Effector memory CD4-positive, alpha-beta T cell (primary cell): Measurements from ENCODE around the gene ZIC2.

Experiments used
- DNase-seq, 3 donors: peaks; one replicate each; pipeline ENCODE4 v3.0.0-alpha.2; 2020
- H3K27ac ChIP-seq: 2 replicates; pipeline ENCODE4 v1.7.0; 2013; ENCODE audit warnings: mild to moderate bottlenecking, low read length, moderate library complexity; ENCODE audit not compliant: insufficient read depth, poor library complexity, severe bottlenecking
- H3K27me3 ChIP-seq: replicated peaks from 2 replicates; pipeline ENCODE4 v1.7.0; 2013; ENCODE audit warnings: mild to moderate bottlenecking, low read length; ENCODE audit not compliant: insufficient read depth, control insufficient read depth, poor library complexity, severe bottlenecking
- H3K36me3 ChIP-seq: 2 replicates; pipeline ENCODE4 v1.7.0; 2013; ENCODE audit warnings: mild to moderate bottlenecking, low read length, moderate library complexity; ENCODE audit not compliant: control insufficient read depth, insufficient read depth
- H3K4me1 ChIP-seq: 2 replicates; pipeline ENCODE4 v1.7.0; 2013; ENCODE audit warnings: low read length, mild to moderate bottlenecking; ENCODE audit not compliant: control insufficient read depth, insufficient read depth, poor library complexity, severe bottlenecking
- H3K4me3 ChIP-seq: 2 replicates; pipeline ENCODE4 v1.7.0; 2013; ENCODE audit warnings: low read length, low read depth, mild to moderate bottlenecking; ENCODE audit not compliant: insufficient read depth, poor library complexity, severe bottlenecking
- H3K9me3 ChIP-seq: 2 replicates; pipeline ENCODE4 v1.7.0; 2013; ENCODE audit warnings: mild to moderate bottlenecking, low read length, moderate library complexity; ENCODE audit not compliant: control insufficient read depth

ZIC2 gene

DNA sequence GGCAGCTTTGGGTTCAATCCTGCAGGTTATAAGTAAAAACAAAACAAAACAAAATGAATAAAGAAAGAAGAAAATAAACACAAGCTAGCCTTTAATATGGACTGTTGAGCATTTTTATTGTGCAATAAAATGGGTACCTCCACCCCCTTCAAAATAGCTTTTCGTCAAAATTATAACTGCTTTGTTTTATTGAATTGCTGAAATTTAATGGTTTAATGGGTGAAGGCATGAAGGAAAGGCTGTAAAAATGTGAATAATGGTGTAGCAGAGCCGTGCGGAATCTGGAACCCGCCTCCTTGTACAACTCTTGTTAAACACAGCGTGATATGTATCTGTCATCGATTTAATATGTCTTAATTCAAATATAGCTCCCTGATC is 7.8 kb upstream of the ZIC2 start:
- Histone ChIP-seq H3K9me3 (peaks cover 5% of the 10 kb centered on the region), H3K4me1 (peaks cover 25% of the 10 kb centered on the region), H3K36me3 (no peaks in the 10 kb centered on the region), H3K27ac (no peak overlapping the region), H3K27me3 (peaks cover 91% of the 10 kb centered on the region), H3K4me3 (no peak overlapping the region)
- DNase-seq = no peak

DNA sequence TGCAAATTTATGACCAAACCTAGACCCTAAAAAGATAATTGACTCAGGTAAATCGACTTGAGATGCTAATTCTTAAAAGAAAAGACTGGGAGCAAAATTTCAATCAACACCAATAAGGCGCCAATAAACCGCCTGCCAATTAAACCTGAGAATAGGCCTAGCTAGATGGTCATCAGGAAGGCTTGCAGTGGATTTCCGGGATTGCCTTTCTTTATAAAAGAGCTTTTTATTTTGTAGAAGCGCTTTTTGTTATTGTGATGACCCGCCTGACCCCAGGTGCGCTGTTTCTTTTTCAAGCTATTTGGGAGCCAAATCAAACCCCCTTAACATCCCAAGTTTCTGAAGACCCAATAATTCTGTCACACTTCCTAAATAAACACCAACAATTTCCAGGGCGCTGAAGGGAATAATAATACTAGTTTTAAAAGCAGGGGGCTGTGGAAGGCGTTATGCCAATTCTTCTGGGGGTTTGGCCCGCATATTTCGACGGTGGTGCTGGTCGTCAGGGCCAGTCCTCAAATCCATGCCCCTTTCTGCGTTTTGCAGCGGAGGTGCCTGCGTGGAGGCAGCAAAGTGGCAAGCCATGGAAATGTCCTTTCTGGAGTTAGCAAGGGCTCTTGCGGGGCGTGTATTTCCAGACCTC is 7.2 kb upstream of the ZIC2 start:
- H3K9me3 ChIP-seq = peaks cover 5% of the 10 kb centered on the region
- H3K36me3 ChIP-seq = no peaks in the 10 kb centered on the region
- DNase-seq = no peak
- H3K27me3 ChIP-seq = peaks cover 91% of the 10 kb centered on the region
- H3K4me1 ChIP-seq = peaks cover 25% of the 10 kb centered on the region
- H3K27ac ChIP-seq = no peak overlapping the region
- no peak overlapping the region for H3K4me3 ChIP-seq

DNA sequence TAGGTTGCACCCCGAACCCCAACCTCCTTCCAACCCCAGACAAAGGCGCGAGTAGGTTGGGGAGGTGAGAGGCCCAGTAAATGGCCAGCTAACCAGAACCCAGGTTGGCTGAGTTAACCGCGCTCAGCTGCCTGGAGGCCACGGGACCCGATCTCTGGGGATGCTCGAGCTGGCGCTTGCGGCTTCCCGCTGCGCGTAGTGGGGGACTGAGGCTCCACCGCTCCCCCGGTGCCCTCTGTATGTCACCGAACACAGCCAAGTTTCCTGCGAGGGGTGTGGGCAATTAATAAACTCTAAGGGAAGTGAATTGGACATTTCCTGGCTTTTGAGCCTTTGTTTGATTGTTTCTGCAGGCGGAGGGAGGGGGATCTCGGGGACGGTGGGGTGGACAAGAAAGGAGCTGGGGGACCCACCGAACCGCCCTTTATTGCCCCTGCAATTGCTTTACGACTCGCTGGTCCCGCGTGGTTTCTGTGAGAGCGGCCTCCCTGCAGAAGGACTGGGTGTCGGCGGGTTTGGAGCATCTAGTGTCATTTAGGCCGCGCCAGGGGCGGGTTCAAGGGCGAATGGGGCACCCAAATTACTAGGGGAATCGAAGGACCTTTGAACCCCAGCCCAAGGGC is 6.5 kb upstream of the ZIC2 start:
- peaks cover 91% of the 10 kb centered on the region for H3K27me3 ChIP-seq
- peaks cover 5% of the 10 kb centered on the region for H3K9me3 ChIP-seq
- peaks cover 25% of the 10 kb centered on the region for H3K4me1 ChIP-seq
- DNase-seq = no peak
- H3K4me3 ChIP-seq = no peak overlapping the region
- no peaks in the 10 kb centered on the region for H3K36me3 ChIP-seq
- H3K27ac ChIP-seq = no peak overlapping the region

DNA sequence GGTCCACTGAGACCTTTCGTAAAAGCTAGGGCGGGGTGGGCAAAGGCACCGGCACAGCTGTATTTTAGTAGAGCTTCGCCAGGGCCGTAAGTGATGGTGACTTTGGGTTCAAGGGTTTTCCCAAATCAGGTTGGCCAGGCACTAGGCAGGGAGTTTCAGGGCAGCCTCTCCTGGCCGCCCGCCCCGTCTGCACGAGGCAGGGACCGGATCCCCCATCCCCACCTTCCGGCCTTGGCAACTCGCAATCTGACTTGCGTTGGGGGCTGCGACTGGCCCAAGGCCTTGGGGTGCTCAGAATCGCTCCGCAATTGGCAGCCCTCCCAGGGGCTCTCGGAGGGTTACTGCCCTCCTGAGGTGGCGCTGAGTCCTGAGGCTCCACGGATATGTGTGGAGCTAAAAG is 6.0 kb upstream of the ZIC2 start:
- no peaks in the 10 kb centered on the region for H3K36me3 ChIP-seq
- H3K27me3 ChIP-seq = peaks cover 94% of the 10 kb centered on the region
- H3K4me1 ChIP-seq = peaks cover 27% of the 10 kb centered on the region
- DNase-seq = no peak
- H3K9me3 ChIP-seq = peaks cover 5% of the 10 kb centered on the region
- no peak overlapping the region for H3K27ac ChIP-seq
- H3K4me3 ChIP-seq = no peak overlapping the region

DNA sequence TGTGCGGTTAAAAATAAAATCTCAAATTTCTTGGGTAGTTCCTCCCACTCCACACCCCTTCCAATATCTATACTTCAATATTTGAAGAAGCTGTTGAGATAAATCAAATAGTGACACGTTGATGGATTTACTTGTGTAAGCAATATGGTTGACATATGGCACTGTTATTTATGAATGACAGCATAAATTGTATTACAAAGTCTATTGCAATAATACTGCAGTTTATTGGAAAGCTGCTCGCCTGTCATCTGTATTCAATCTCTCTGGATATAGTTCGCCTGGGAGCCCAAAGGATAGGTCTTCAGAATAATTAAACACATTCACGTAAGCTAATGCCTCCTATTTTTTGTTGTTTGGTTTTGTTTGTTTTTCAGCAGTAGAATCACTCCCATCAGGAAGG is 5.0 kb upstream of the ZIC2 start:
- Histone ChIP-seq H3K27ac (no peak overlapping the region), H3K4me1 (peaks cover 26% of the 10 kb centered on the region), H3K4me3 (no peak overlapping the region), H3K36me3 (no peaks in the 10 kb centered on the region), H3K9me3 (peaks cover 5% of the 10 kb centered on the region), H3K27me3 (peaks cover 95% of the 10 kb centered on the region)
- DNase-seq = no peak

DNA sequence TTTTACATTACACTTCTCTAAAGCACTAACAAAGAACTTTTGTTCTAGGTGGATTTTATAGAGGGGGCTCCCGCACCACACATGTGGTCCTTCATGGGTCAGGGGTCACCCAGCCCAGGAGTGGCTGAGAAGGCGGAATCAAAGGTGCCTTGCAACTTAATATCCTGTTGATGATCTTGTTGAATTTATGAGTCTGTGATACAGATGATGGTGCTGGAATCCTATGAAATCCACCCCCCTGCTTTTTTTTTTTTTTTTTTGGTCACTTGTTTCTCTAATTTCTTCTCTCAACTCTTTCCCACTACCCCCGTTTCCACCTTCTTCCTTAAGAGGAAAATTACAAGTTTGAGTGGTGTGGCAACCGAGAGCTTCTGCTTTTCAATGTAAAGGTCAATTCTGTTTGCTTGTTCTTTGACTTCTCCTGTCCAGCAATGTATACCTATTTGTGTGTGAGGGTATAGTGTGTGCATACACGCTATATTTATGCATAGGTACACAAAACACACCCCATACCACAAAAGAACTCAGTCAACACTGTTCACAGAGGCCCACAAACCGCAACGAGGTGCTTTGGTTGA is 4.2 kb upstream of the ZIC2 start:
- Histone ChIP-seq H3K4me1 (peaks cover 25% of the 10 kb centered on the region), H3K4me3 (no peak overlapping the region), H3K9me3 (peaks cover 5% of the 10 kb centered on the region), H3K27me3 (peaks cover 92% of the 10 kb centered on the region), H3K27ac (no peak overlapping the region), H3K36me3 (no peaks in the 10 kb centered on the region)
- DNase-seq = no peak

DNA sequence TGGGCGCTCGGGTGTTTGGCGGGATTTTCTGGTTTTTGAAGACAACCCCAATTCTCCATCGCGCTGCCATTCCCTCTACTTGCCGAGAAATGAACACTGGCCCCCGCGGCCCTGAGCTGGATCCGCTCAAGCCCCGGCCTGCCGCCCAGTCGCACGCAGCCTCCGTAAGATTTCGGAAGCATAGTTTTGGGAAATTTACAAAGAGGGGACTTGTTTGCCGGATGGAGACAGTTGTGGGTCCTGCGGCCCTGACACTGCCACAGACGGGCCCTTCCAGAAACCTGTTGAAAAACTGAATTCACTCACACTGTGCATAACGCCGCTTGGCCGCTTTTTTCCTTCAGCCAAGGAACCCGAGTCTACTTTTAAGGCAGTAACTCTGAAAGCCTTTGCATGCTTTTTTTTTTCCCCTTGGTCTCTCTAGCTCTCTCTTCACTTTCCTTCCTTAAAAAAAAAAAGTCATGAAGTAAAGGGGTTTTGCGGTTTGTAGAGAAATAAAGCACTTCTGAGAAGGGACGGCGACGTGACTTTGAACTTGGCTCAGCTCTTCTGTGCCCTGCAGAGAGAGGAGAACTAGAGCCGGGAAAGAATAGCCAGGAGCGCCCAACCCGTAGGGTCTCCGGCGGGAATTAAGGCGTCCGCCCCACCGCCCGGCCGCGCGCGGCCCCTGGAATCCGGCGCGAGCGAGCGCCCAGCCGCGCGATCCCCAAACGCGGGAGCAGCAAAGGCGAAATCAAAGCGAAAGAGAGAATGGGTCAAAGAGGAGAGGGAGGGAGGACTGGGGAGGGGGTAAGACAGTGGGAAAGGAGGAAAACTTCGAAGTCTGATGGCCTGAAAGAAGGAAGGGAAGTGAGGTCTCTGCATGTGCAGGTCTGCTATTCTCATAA is 3.4 kb upstream of the ZIC2 start:
- Histone ChIP-seq H3K9me3 (peaks cover 8% of the 10 kb centered on the region), H3K4me1 (peaks cover 28% of the 10 kb centered on the region), H3K27ac (no peak overlapping the region), H3K36me3 (no peaks in the 10 kb centered on the region), H3K27me3 (peaks cover 92% of the 10 kb centered on the region), H3K4me3 (no peak overlapping the region)
- no peak for DNase-seq

DNA sequence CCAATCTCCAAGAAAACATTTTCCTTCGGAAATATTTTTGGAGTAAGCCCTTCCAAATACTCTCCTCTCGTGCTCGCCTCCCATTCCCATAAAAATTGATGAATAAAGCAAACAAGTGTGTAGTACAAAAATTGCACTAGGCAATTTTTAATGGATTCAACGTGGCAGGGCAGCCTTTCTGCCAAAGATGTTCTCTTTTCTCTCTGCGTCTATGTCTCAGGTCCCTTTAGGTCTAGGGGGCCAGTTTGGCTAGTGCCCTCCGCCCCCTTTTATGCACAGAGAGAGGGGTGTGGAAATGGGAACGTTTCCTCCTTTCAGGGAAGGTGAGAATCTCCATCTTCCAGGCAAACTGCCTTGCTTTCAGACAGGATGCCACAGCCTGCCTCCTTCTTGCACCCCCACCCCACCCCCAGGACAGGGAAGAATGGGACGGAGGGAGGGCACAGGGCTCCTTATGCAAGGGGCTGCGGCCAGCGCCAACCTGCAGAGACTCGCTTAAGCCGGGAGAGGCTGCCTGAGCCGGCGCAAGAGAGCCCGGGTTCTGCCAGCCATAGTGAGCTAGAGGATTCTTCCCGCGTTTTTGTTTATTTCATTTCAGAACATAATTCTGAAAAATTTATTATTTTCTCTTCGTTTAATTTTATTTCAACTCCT is 2.7 kb upstream of the ZIC2 start:
- peaks cover 15% of the 10 kb centered on the region for H3K9me3 ChIP-seq
- H3K27ac ChIP-seq = no peak overlapping the region
- no peak for DNase-seq
- H3K4me3 ChIP-seq = no peak overlapping the region
- peaks cover 92% of the 10 kb centered on the region for H3K27me3 ChIP-seq
- peaks cover 28% of the 10 kb centered on the region for H3K4me1 ChIP-seq
- H3K36me3 ChIP-seq = no peaks in the 10 kb centered on the region

DNA sequence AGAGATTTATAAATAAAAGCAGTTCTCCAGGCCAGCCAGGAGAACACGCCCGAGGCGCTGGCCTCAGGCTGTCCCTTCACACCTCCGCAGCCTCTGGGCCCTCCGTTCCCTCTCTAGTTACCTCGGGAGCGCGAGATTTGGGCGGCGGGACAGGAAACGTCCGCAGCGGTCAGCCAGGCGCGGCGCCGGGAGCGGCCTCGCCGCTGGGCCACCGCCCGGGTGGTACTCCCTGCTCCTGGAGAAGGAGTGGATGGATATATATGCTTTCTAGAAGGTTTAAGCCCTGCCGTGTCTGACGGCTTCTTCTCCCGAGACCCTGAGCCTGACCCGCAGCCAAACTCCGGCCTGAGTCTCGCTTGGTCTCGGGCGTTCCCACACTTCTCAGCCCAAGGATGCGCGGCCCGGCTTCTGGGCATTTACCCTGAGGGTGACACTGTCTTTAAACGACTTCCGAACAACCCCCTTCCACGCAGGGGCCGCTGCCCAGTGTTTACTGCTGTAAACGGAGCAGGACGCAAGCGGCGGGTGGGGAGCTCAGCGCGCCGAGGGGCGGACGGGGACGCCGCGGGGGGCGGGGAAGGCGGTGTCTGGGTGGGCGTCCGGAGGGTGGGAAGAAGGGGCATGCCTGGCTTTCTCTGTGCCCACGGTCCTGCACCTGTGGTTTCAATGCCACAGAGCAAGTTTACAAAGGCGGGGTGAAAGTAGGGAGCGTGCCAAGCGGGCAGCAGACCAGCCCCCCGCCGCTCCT is 2.0 kb upstream of the ZIC2 start:
- Histone ChIP-seq H3K9me3 (peaks cover 19% of the 10 kb centered on the region), H3K36me3 (no peaks in the 10 kb centered on the region), H3K4me3 (no peak overlapping the region), H3K27ac (no peak overlapping the region), H3K27me3 (peaks cover 92% of the 10 kb centered on the region), H3K4me1 (peaks cover 28% of the 10 kb centered on the region)
- no peak for DNase-seq
